H1 (cell line): ENCODE results near the gene SMC3.

Experiments
- CTCF ChIP-seq, 3 experiments: IDR thresholded peaks; 1 replicate in 2 of 3; 2 replicates in 1 of 3; pipeline versions ENCODE4 v1.5.1 to v1.6.1; 2011; ENCODE audit warnings: low read length in 3 of 3, mild to moderate bottlenecking in 3 of 3, inconsistent platforms in 2 of 3, low read depth in 1 of 3, moderate library complexity in 1 of 3; ENCODE audit not compliant: insufficient read depth in 1 of 3; ENCODE audit errors: control extremely low read depth in 1 of 3
- FOSL1 ChIP-seq: IDR thresholded peaks from 2 replicates; pipeline ENCODE4 v1.6.1; 2011; ENCODE audit warnings: mild to moderate bottlenecking, low read depth, low read length, moderate library complexity; ENCODE audit not compliant: insufficient read depth
- NRF1 ChIP-seq: IDR thresholded peaks from 2 replicates; pipeline ENCODE4 v1.6.1; 2011; ENCODE audit warnings: mild to moderate bottlenecking, low read depth, low read length, improper control_type of control experiment

DNA sequence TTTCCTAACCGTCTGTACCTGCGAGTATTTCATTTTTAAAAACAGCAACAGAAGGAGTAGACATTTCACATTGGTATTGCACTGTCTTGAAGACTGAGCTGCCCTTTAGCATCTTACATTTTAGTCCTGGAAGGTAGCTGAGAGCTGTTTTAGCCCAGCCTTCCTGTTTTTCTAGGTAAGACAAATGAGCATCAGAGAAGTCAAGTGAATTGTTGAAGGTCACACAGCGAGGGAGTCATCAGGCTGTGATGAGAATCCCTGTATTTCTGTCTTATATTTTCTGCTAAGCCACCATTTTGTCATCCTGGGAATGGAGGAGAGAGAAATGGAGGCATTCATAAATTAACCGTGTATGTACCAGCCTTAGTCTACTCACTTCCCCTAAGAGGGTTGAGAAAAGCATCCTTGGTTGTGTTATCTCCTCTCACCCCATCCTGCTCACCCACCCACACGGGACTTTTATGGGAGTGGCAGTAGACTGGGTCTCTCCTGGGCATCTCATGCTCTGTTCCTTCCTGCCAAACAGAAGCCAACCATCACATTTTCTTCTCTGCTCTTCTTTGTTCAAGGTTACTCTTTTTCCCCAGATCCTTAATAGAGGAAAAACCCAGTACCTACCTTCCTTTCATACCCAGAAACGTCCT is 85.1 kb downstream of the SMC3 start:
- TF ChIP-seq CTCF (IDR thresholded peaks at IDR 0.05; ENCODE audit: control extremely low read depth in 1 of 3, insufficient read depth in 1 of 3, low read depth in 1 of 3, low read length in 3 of 3): no peak
- TF ChIP-seq FOSL1: no peak
- no peak for TF ChIP-seq NRF1
